ENCODE results near the gene ASB16.
A peak's percentile ranks its signal among the peaks of the same experiment; 100 is the strongest.

The ASB16 gene

DNA sequence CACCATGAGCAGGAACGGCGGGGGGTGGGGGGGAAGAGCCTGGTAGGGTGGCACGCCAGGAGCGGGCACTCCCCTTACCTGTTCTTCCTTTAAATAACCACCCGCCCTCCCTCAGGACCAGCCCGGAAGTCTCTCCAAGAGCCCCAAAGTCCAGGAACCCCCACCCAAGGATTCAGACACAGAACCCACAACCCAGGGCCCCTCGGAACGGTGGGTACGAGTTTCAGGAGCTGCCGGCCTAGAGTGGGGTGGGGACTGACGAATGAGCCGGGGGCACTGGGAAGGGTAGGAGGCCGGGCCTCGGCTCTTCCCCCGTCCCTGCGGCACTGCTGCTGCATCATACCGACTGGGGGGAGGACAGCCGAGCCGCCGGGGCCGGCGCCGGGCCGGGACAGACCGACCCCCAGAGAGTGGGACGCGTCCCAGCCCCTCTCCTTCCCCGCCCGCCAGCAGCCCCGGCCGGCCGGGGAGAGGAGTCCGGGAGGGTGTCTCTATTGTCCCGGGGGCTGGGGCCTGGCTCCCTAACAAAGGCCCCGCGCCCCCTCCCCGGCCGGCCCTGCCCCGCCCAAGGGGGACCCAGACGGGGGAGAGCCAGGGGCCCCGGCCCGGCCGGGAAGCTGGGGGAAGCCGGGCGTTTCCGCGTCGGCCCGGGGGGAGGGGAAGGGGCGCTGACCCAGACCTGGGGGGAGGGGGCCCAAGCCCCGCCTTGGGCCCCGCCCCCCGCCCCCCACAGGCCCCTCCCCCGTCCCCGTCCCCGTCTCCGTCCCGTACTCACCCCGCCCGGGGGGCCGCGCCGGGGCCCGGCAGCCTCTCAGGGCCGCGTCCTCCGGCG lies 28.4 kb downstream of the ASB16 start:
- no peak for DNase-seq (ENCODE audit: low read depth)
- TF ChIP-seq, protein P1, sequence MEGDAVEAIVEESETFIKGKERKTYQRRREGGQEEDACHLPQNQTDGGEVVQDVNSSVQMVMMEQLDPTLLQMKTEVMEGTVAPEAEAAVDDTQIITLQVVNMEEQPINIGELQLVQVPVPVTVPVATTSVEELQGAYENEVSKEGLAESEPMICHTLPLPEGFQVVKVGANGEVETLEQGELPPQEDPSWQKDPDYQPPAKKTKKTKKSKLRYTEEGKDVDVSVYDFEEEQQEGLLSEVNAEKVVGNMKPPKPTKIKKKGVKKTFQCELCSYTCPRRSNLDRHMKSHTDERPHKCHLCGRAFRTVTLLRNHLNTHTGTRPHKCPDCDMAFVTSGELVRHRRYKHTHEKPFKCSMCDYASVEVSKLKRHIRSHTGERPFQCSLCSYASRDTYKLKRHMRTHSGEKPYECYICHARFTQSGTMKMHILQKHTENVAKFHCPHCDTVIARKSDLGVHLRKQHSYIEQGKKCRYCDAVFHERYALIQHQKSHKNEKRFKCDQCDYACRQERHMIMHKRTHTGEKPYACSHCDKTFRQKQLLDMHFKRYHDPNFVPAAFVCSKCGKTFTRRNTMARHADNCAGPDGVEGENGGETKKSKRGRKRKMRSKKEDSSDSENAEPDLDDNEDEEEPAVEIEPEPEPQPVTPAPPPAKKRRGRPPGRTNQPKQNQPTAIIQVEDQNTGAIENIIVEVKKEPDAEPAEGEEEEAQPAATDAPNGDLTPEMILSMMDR (IDR thresholded peaks at IDR 0.05; ENCODE audit: control insufficient read depth, insufficient read depth, low read depth, low read length, missing control alignments), result no peak
- H3K4me3 ChIP-seq (ENCODE audit: control insufficient read depth, low read depth, low read length), result peak overlapping the region; percentile 91

DNA sequence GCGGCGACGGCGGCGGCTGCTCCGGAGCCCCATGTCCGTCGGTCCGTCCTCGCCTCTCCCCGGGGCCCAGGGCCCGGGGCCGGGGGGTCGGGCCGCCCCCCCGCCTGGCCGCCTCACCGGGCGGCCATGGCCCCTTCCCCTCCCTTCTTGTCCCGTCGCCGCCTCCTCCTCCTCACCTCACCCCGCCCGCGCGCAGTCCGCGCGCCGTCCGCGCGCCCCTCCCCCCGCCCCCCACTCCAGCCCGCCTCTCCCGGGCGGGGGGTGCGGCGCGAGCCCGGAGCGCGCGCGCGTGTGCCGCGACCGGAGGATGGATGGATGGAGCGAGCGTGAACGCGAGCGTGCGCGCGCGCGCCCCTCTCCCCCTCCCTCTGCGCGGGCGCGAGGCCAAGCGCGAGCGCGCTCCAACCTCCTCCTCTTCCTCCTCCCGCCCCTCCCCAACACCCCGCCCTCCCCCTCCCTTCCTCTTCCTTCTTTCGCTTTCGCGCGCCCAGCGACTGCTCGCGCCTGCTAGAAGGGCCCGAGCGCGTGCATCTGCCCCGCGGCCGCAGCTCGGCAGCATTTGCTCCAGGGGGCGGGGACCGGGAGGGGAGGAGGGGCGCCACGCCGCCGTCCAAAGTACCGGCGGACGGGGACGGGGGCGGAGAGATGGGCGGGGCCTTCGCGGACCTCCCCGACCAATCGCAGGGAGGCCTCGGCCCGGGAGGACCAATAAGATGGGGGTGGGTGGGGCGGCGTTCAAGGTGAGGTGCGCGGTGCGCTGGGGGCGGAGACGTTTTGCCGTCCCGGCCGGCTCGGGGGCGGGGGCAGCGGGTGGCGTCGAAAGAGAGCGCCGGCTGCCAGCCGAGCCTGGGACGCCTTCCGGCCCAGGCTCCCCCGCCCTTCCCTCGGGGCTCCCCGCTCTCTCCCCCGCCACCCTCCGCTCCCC lies 29.3 kb downstream of the ASB16 start, which contains the start of gene ATXN7L3:
Gene ATXN7L3, minus strand, starts transcription at position 332 of the 925 bp plus-strand sequence. CDS start 1,814 bp downstream, outside the sequence.
- TF ChIP-seq, protein P1 (IDR thresholded peaks at IDR 0.05; ENCODE audit: control insufficient read depth, insufficient read depth, low read depth, low read length, missing control alignments), result no peak
- DNase-seq (ENCODE audit: low read depth), result peak; percentile 90

DNA sequence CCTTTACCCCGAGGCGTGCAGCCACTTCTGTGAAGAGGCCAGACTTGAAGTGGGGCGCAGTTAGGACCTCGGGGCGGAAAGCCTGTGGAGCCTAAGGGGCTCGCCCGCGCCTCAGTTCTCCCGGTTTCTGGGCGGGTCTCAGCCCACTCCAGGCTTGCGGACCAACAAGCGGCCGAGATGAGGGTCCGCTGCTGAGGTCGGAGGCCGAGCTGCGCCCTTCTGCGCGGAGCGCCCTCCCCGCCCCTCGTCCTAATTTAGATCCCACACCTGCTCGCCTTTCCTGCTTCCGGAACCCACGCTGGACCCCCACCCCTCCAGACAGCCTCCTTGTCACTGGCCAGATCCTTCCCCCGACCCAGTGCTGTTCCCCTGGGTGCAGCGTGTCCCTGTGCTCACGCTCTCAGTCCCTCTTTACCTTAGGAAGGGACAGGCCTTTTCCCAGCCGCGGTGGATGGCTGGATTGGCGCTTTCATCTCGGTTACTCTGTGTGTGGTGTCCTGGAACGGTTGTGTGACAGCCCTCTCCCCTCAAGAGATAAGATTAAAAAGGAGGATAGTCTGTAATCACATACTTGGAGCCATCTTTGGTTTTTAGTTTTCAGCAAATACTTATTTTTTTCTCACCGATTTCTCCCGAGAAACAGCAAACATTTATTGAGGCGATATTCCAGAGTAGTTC lies 30.1 kb downstream of the ASB16 start:
- DNase-seq (ENCODE audit: low read depth), result no peak
- TF ChIP-seq, protein P1 (IDR thresholded peaks at IDR 0.05; ENCODE audit: control insufficient read depth, insufficient read depth, low read depth, low read length, missing control alignments), result no peak
- H3K4me3 ChIP-seq (ENCODE audit: control insufficient read depth, low read depth, low read length), result peak overlapping the region; percentile 80

More for the DNA sequence above, 29.3 kb downstream of the ASB16 start, which contains the start of gene ATXN7L3:
- peak within 1 kb of the TSS; percentile 91 for H3K4me3 ChIP-seq (ENCODE audit: control insufficient read depth, low read depth, low read length)

DNA sequence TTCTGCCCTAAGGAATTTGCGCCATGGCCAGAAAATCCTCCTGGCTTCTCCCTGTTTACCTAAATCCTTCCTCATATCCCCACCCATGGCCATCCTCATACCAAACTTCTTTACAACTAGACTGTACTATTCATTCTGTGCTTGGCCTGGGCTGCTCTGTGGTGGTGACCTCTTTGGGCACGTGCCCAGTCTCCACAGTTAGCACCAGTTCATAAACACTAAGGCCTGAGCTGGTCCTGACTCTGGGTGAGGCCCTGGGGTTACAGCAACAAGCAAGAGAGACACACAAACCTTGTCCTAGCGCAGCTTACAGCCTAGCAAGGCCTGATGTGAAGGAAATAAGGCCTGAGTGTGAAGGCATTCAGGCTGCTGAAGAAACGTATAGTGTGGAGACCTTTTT lies 32.3 kb downstream of the ASB16 start:
- TF ChIP-seq, protein P1 (IDR thresholded peaks at IDR 0.05; ENCODE audit: control insufficient read depth, insufficient read depth, low read depth, low read length, missing control alignments), result no peak
- DNase-seq (ENCODE audit: low read depth), result no peak
- no peak overlapping the region for H3K4me3 ChIP-seq (ENCODE audit: control insufficient read depth, low read depth, low read length)

DNA sequence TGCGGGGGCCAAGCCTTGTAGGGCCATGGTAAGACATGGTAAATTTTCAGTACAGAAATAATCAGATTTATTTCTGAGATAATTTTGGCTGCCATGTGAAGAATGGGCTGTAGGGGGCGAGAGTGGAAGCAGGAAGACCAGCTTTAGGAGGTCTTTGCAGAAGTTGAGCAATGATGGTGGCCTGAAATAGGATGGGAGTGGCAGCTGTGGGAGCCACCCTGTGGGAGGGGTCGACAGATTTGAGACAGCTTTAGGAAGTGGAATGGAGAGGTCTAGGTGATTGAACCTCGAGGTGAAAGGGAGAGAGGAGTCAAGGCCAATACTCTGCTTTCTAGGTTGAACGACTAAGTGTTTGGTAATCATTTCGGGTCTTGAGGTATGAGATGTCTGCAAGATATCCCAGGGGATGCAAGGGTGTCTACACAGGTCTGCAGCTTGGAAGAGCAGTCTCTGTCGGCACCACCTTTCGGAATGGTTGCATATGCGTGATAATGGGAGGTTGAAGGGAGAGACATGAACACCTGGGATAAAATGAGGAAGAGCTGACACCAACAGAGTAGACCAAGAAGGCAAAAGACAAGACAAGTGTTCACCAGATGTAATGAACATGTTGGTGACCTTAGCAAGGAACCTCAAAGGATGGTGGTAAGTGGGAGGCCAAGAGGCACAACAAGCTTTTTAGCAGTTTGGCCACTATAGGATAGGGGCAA lies 33.4 kb downstream of the ASB16 start:
- TF ChIP-seq, protein P1 (IDR thresholded peaks at IDR 0.05; ENCODE audit: control insufficient read depth, insufficient read depth, low read depth, low read length, missing control alignments), result peak; percentile 74
- DNase-seq (ENCODE audit: low read depth), result no peak
- H3K4me3 ChIP-seq (ENCODE audit: control insufficient read depth, low read depth, low read length), result no peak overlapping the region

Data from AG09309 (cell line).